Liver (tissue), 9 donors: ENCODE results near the gene GJA5. TPM values are rescaled to one million over a fixed set of nuclear protein-coding genes. Genes with fewer than 3 reads are reported as not detected.

Experiments used
- DNase-seq: peaks from one replicate; pipeline ENCODE4 v3.0.0-alpha.2; 2017; ENCODE audit warnings: low spot score
- H3K27ac ChIP-seq, 2 donors: one replicate each; pipeline ENCODE4 v1.7.0; 2013; ENCODE audit warnings: inconsistent platforms in 2 of 2, low read length in 2 of 2, control low read depth in 1 of 2, low read depth in 1 of 2, mild to moderate bottlenecking in 1 of 2
- H3K27me3 ChIP-seq, 4 donors: one replicate each; pipeline versions ENCODE4 v1.6.1 to v1.7.0; 2013; ENCODE audit warnings: low read length in 3 of 4, inconsistent platforms in 1 of 4, mild to moderate bottlenecking in 1 of 4, moderate library complexity in 1 of 4; ENCODE audit not compliant: control insufficient read depth in 4 of 4, insufficient read depth in 4 of 4
- H3K36me3 ChIP-seq, 4 donors: one replicate each; pipeline versions ENCODE4 v1.6.1 to v1.7.0; 2013; ENCODE audit warnings: low read length in 3 of 4, mild to moderate bottlenecking in 3 of 4, low read depth in 1 of 4, moderate library complexity in 1 of 4; ENCODE audit not compliant: control insufficient read depth in 4 of 4, insufficient read depth in 3 of 4
- H3K4me1 ChIP-seq, 4 donors: one replicate each; pipeline versions ENCODE4 v1.6.1 to v1.7.0; 2013; ENCODE audit warnings: low read length in 3 of 4, mild to moderate bottlenecking in 3 of 4, moderate library complexity in 1 of 4; ENCODE audit not compliant: control insufficient read depth in 4 of 4, insufficient read depth in 4 of 4
- H3K4me3 ChIP-seq, 3 donors: one replicate each; pipeline versions ENCODE4 v1.6.1 to v1.7.0; 2013; ENCODE audit warnings: low read length in 3 of 3, control low read depth in 1 of 3, low read depth in 1 of 3, mild to moderate bottlenecking in 1 of 3
- H3K9ac ChIP-seq, 2 donors: one replicate each; pipeline ENCODE4 v1.7.0; 2013; ENCODE audit warnings: low read length in 2 of 2, mild to moderate bottlenecking in 2 of 2, moderate library complexity in 2 of 2, control low read depth in 1 of 2, low read depth in 1 of 2
- H3K9me3 ChIP-seq, 4 donors: one replicate each; pipeline versions ENCODE4 v1.6.1 to v1.7.0; 2013; ENCODE audit warnings: low read length in 3 of 4; ENCODE audit not compliant: control insufficient read depth in 4 of 4
- ATF3 ChIP-seq: IDR thresholded peaks from 2 replicates; pipeline ENCODE4 v1.6.1; 2016; ENCODE audit warnings: antibody characterized with exemption
- EGR1 ChIP-seq, 2 donors: IDR thresholded peaks; 2 replicates each; pipeline ENCODE4 v1.6.1; 2016 to 2018; ENCODE audit warnings: antibody characterized with exemption in 2 of 2, low read depth in 2 of 2
- FOXA1 ChIP-seq: IDR thresholded peaks from 2 replicates; pipeline ENCODE4 v1.6.1; 2016; ENCODE audit warnings: antibody characterized with exemption
- FOXA2 ChIP-seq: IDR thresholded peaks from 2 replicates; pipeline ENCODE4 v1.6.1; 2016; ENCODE audit warnings: antibody characterized with exemption
- GABPA ChIP-seq, 2 donors: IDR thresholded peaks in 1 of 2; conservative IDR thresholded peaks in 1 of 2; 2 replicates each; pipeline ENCODE4 v1.6.1; 2016; ENCODE audit warnings: antibody characterized with exemption in 2 of 2, mild to moderate bottlenecking in 1 of 2, moderate library complexity in 1 of 2
- HNF4A ChIP-seq, 2 donors: conservative IDR thresholded peaks; 2 replicates each; pipeline ENCODE4 v1.6.1; 2016; ENCODE audit warnings: antibody characterized with exemption in 2 of 2, mild to moderate bottlenecking in 2 of 2
- HNF4G ChIP-seq: IDR thresholded peaks from 2 replicates; pipeline ENCODE4 v1.6.1; 2016; ENCODE audit warnings: antibody characterized with exemption
- JUND ChIP-seq, 2 donors: IDR thresholded peaks; 2 replicates each; pipeline ENCODE4 v1.6.1; 2016; ENCODE audit warnings: antibody characterized with exemption in 2 of 2
- MAX ChIP-seq: IDR thresholded peaks from 2 replicates; pipeline ENCODE4 v1.6.1; 2016; ENCODE audit warnings: antibody characterized with exemption
- NR2F2 ChIP-seq: IDR thresholded peaks from 2 replicates; pipeline ENCODE4 v1.6.1; 2016; ENCODE audit warnings: antibody characterized with exemption
- RAD21 ChIP-seq, 2 donors: IDR thresholded peaks; 2 replicates each; pipeline ENCODE4 v1.6.1; 2016; ENCODE audit warnings: antibody characterized with exemption in 2 of 2, mild to moderate bottlenecking in 2 of 2
- REST ChIP-seq: IDR thresholded peaks from 2 replicates; pipeline ENCODE4 v1.6.1; 2016; ENCODE audit warnings: antibody characterized with exemption, mild to moderate bottlenecking
- RXRA ChIP-seq, 2 donors: IDR thresholded peaks; 2 replicates each; pipeline ENCODE4 v1.6.1; 2017 to 2018; ENCODE audit warnings: antibody characterized with exemption in 2 of 2, mild to moderate bottlenecking in 1 of 2
- SP1 ChIP-seq: IDR thresholded peaks from 2 replicates; pipeline ENCODE4 v1.6.1; 2018; ENCODE audit warnings: antibody characterized with exemption, mild to moderate bottlenecking
- TAF1 ChIP-seq: conservative IDR thresholded peaks from 2 replicates; pipeline ENCODE4 v1.6.1; 2016; ENCODE audit warnings: antibody characterized with exemption, mild to moderate bottlenecking
- YY1 ChIP-seq: IDR thresholded peaks from 2 replicates; pipeline ENCODE4 v1.6.1; 2016; ENCODE audit warnings: antibody characterized with exemption, mild to moderate bottlenecking
- ZBTB33 ChIP-seq: IDR thresholded peaks from 2 replicates; pipeline ENCODE4 v1.6.1; 2016; ENCODE audit warnings: antibody characterized with exemption
- WGBS: extraction: QIAGEN DNeasy Blood & Tissue Kit; methylation state at CpG from one replicate; pipeline ENCODE4 v1.1.7; 2013; 5-methylcytosine and 5-hydroxymethylcytosine counted together
- polyA plus RNA-seq, 2 donors: library from polyadenylated mRNA; stranded (reverse) in 1 of 2; unstranded in 1 of 2; fragments of 200-250 nt in 1 of 2; fragments of >200 nt in 1 of 2; fragmentation: Nextera tagmentation in 1 of 2; extraction: Ambion mirVana in 1 of 2; gene quantifications; one replicate each; pipeline versions ENCODE4 v1.2.1 to v1.2.3, GENCODE V29; 2013 to 2015
- total RNA-seq, 2 donors: library from RNA; depleted of rRNA; stranded (reverse); fragments of >200 nt; gene quantifications; one replicate each; pipeline ENCODE4 v1.2.3, GENCODE V29; 2014
- donor health status: healthy.
- donor health status: healthy.
- donor health status: healthy.
- donor health status: healthy.
- donor health status: healthy.

GJA5 gene
- total and polyA plus RNA-seq, 4 donors, result 0.70 to 1.8 (median 1.3) TPM

- no peak overlapping the region for H3K4me3 ChIP-seq
- no peaks in the 10 kb centered on the region for H3K4me1 ChIP-seq
- no peak overlapping the region for H3K27ac ChIP-seq
- TF ChIP-seq RAD21 (IDR thresholded peaks at IDR 0.05), result no peak
- no peak for TF ChIP-seq MAX
- TF ChIP-seq ATF3, result no peak
- no peak for TF ChIP-seq FOXA2
- no peak for TF ChIP-seq FOXA1
- no peak for TF ChIP-seq ZBTB33
- TF ChIP-seq HNF4G, result no peak
- TF ChIP-seq SP1, result no peak
- no peak for TF ChIP-seq YY1
- no peak for TF ChIP-seq JUND (IDR thresholded peaks at IDR 0.05)
- no peak for TF ChIP-seq REST
- TF ChIP-seq HNF4A (conservative IDR thresholded peaks at IDR 0.05), result no peak
- TF ChIP-seq GABPA (IDR thresholded peaks at IDR 0.05 in 1 of 2, conservative IDR thresholded peaks at IDR 0.05 in 1 of 2), result no peak
- TF ChIP-seq RXRA (IDR thresholded peaks at IDR 0.05), result no peak
- no peak for TF ChIP-seq TAF1
- no peak for TF ChIP-seq NR2F2
- TF ChIP-seq EGR1 (IDR thresholded peaks at IDR 0.05; ENCODE audit: low read depth in 2 of 2), result no peak
- no peak overlapping the region for H3K9ac ChIP-seq
- H3K27me3 ChIP-seq, result no peaks in the 10 kb centered on the region
- H3K9me3 ChIP-seq, result no peaks in the 10 kb centered on the region
- DNase-seq, result no peak
- 98% methylated on average over 1 of the region's 1 CpG for WGBS
- H3K36me3 ChIP-seq, result no peaks in the 10 kb centered on the region
Measured at GRCh38 chr1:147791876-147792275, 31.5 kb upstream of the GJA5 start.

- no peaks in the 10 kb centered on the region for H3K36me3 ChIP-seq
- no peak overlapping the region for H3K9ac ChIP-seq
- WGBS, result 64% methylated on average over 2 of the region's 2 CpGs
- no peaks in the 10 kb centered on the region for H3K4me1 ChIP-seq
- H3K9me3 ChIP-seq, result no peaks in the 10 kb centered on the region
- H3K27ac ChIP-seq, result no peak overlapping the region
- no peak for TF ChIP-seq TAF1
- H3K27me3 ChIP-seq, result peaks cover 0 to 5% (median 0%) of the 10 kb centered on the region in 4 donors
- DNase-seq, result no peak
- H3K4me3 ChIP-seq, result no peak overlapping the region
Measured at GRCh38 chr1:147787765-147788164, 27.4 kb upstream of the GJA5 start.
